HG02623 (cell line): ENCODE measurements around the gene CDK11A.
A peak's percentile ranks its signal among the peaks of the same experiment; 100 is the strongest.
"Not testable (repeated sequence)": the region's sequence is repeated elsewhere in the genome, so short reads cannot be mapped to it uniquely, and the experiment has no call there.

ENCODE experiments used
- ATAC-seq: cut with Tn5 transposase; IDR thresholded peaks from one replicate; pipeline ENCODE4 v1.9.1; 2021; ENCODE audit warnings: moderate library complexity; ENCODE audit not compliant: unreplicated experiment

The CDK11A gene

DNA sequence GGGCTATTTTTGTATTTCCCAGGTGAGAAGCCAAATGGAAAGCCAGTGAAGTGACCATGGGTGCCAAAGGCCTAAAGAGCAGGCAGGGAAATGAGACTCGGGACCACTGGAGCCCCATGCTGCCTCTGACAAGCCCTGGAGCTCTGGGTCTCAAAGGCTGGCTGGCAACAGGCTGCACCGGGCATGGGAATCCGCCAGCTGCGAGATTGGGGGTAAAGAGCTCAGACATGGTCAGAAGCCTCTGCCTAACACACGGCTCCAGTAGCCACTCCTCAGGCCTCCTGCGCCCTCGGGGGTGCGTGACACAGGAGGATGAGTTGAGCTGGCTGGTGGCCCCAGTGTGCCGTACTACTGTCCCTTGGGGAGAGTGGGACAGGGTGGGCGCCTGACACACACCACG, 59.8 kb downstream of the CDK11A start:
- not testable (repeated sequence) for ATAC-seq

DNA sequence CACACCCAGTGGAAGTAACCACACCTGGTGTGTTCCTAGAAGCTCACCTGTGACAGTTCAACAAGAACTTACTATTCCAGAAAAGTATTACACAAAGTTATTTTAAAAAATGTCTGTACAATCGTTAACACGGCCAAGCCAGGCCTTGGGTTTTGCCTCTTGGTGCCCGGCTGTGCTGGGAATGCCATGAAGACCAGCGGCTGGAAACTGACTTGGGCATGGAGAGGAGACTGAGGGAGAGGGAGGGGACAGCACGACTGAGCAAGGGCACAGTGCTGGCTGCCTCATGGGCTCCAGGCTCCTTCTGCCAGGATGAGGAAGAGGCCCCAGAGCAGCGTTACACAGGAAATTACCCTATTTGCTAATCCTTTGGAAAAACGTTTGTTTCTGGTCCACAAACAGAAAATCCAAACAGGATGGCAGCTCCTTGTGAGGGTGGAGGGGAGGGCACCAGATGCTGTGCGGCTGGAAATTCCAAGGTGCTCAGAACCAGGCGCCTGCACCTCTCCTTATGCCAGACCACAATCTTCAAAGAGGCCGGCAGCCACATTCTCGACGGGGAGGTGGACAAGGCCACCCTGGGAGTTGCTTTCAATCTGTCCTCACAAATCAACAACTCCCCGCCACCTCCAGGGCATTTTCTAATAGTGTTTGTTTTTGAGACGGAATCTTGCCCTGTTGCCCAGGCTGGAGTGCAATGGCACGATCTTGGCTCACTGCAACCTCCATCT, 61.2 kb downstream of the CDK11A start:
- ATAC-seq: not testable (repeated sequence)

DNA sequence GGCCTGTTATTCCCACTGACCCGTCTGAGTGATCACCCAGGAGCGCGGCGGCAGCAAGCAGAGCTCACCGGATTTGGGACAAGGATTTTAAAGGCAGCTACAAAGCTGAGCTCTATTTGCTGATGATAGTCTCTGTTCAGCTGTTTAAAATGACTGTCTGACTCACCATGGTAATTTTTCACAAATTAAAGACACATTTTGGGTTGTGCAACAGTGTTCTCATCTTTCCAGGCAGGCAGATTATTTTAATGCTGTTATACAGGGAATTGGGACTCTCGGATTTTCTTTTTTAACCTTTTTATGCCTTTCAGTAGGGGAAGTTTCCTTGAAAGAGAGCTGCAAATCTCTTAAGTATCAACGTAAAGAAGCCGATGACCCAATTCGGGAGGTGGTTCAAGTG, 61.8 kb downstream of the CDK11A start:
- not testable (repeated sequence) for ATAC-seq

DNA sequence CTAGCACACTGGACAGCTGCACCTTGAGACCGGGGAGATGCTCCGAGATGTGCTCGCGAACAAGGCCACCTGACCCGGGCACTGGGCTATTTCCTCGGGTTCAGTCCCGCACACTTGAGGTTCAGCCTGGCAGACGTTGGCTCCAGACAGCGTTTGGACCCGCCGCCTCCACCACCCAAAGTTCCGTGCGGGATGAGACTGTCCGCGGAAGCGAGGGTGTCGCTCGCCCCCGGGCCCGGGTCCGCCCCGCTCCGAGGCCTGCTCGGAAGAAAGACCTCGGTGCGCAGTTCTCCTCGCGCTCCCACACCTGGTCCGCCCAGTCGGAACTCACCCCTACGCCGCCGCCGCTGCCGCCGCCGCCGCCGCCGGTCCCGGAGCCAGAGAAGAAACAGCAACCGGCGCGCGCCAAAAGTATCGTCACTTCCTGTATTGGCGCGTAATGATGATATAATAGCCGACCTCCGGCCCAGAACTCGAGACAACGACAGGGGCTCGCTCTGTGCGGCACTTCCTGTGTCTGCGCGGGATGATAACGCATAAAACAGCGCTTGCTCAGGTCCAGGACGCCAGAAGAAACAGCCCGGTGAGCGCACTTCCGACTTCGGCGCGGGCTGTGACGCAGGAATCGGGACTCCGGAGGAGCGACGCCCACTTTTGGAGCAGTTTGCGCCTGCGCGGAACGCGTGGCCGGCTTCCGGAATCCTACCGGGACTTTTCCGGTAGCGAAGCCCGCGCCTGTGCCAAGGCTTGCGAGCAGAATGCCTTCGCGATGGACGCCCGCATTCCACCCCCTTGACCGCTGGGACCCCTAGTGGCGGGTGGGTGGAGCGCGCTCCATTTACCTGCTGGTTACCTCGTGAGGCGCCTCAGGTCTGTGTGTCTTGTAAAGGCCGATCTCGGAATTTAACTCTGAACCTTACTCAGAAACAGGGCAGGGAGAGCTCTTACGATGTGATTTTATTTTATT, 65.3 kb downstream of the CDK11A start, which contains the start of gene CDK11B:
TSS of gene CDK11B (minus strand) at position 422 of the 967 bp plus-strand sequence. CDS start 1,519 bp downstream, outside the sequence.
- ATAC-seq: peak; percentile 91
